ENCODE data around the gene APOL4.

DNA sequence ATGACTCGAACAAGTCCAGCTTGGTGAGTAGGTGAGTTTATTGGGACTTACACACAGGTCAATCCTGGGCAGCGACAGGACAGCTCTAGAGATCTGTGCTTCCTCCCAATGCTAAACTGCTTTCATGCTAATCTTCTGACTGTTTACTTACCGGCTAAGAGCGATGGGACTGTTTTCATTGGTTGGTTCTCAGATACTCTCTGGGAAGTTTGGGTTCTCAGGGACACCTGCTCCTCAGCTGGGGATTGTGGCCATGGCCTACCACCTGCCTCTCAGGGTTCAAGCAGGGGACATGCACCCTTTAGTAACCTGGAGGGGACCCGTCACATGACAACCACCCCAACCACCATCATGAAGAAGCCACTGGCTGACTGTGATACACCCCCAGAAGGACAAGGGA is 24.6 kb upstream of the APOL4 start:
- TF ChIP-seq RCOR1 (IDR thresholded peaks at IDR 0.05; ENCODE audit: insufficient replicate concordance, low read length) (no peak), BHLHE40 (IDR thresholded peaks at IDR 0.05; ENCODE audit: low read depth, low read length) (no peak), RFX5 (IDR thresholded peaks at IDR 0.05; ENCODE audit: low read depth, low read length) (no peak), POLR2A (IDR thresholded peaks at IDR 0.05; ENCODE audit: low read depth, low read length) (no peak)
- TF ChIP-seq, protein P1, sequence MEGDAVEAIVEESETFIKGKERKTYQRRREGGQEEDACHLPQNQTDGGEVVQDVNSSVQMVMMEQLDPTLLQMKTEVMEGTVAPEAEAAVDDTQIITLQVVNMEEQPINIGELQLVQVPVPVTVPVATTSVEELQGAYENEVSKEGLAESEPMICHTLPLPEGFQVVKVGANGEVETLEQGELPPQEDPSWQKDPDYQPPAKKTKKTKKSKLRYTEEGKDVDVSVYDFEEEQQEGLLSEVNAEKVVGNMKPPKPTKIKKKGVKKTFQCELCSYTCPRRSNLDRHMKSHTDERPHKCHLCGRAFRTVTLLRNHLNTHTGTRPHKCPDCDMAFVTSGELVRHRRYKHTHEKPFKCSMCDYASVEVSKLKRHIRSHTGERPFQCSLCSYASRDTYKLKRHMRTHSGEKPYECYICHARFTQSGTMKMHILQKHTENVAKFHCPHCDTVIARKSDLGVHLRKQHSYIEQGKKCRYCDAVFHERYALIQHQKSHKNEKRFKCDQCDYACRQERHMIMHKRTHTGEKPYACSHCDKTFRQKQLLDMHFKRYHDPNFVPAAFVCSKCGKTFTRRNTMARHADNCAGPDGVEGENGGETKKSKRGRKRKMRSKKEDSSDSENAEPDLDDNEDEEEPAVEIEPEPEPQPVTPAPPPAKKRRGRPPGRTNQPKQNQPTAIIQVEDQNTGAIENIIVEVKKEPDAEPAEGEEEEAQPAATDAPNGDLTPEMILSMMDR (conservative IDR thresholded peaks at IDR 0.05; ENCODE audit: low read depth, low read length): no peak
- TF ChIP-seq, protein P2, sequence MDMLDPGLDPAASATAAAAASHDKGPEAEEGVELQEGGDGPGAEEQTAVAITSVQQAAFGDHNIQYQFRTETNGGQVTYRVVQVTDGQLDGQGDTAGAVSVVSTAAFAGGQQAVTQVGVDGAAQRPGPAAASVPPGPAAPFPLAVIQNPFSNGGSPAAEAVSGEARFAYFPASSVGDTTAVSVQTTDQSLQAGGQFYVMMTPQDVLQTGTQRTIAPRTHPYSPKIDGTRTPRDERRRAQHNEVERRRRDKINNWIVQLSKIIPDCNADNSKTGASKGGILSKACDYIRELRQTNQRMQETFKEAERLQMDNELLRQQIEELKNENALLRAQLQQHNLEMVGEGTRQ (IDR thresholded peaks at IDR 0.05; ENCODE audit: low read depth, low read length): no peak
